IPS-NIHi11 (cell line): ENCODE results near the gene KRTAP5-9.
"Not testable (repeated sequence)": the region's sequence is repeated elsewhere in the genome, so short reads cannot be mapped to it uniquely, and the experiment has no call there.

Experiments used
- DNase-seq: peaks from one replicate; pipeline ENCODE4 v3.0.0; 2012; ENCODE audit warnings: mixed read lengths, low spot score

KRTAP5-9 gene

GRCh38 chr11:71534711-71535608 is 13.3 kb upstream of the KRTAP5-9 start:
- DNase-seq: not testable (repeated sequence)

- DNase-seq: no peak
Measured at GRCh38 chr11:71535825-71536224, 12.4 kb upstream of the KRTAP5-9 start.

GRCh38 chr11:71537537-71537936 is 10.7 kb upstream of the KRTAP5-9 start:
- DNase-seq: no peak

- not testable (repeated sequence) for DNase-seq
Measured at GRCh38 chr11:71537977-71538665, 10.1 kb upstream of the KRTAP5-9 start, which contains the start of gene KRTAP5-8. TSS of gene KRTAP5-8 (plus strand) at chr11:71538025. CDS start at chr11:71538056, 31 bp downstream.

- no peak for DNase-seq
Measured at GRCh38 chr11:71538666-71538990, 9.6 kb upstream of the KRTAP5-9 start.

GRCh38 chr11:71539017-71539416 is 9.2 kb upstream of the KRTAP5-9 start:
- DNase-seq: no peak

GRCh38 chr11:71539971-71540370 is 8.2 kb upstream of the KRTAP5-9 start:
- not testable (repeated sequence) for DNase-seq

GRCh38 chr11:71540521-71541304 is 7.5 kb upstream of the KRTAP5-9 start:
- not testable (repeated sequence) for DNase-seq

- DNase-seq: no peak
Measured at GRCh38 chr11:71542382-71542781, 5.8 kb upstream of the KRTAP5-9 start.

- DNase-seq: no peak
Measured at GRCh38 chr11:71542879-71543777, 5.1 kb upstream of the KRTAP5-9 start.

- no peak for DNase-seq
Measured at GRCh38 chr11:71543866-71544265, 4.4 kb upstream of the KRTAP5-9 start.

- DNase-seq: no peak
Measured at GRCh38 chr11:71544525-71545214, 3.5 kb upstream of the KRTAP5-9 start.

GRCh38 chr11:71545405-71545966 is 2.7 kb upstream of the KRTAP5-9 start:
- no peak for DNase-seq

GRCh38 chr11:71548716-71549151 is 514 bp downstream of the KRTAP5-9 start:
- DNase-seq: no peak

- no peak for DNase-seq
Measured at GRCh38 chr11:71551711-71552110, 3.5 kb downstream of the KRTAP5-9 start.

- no peak for DNase-seq
Measured at GRCh38 chr11:71554996-71555395, 6.8 kb downstream of the KRTAP5-9 start.

- DNase-seq: no peak
Measured at GRCh38 chr11:71555508-71555907, 7.3 kb downstream of the KRTAP5-9 start.

- no peak for DNase-seq
Measured at GRCh38 chr11:71556018-71556417, 7.8 kb downstream of the KRTAP5-9 start.

- no peak for DNase-seq
Measured at GRCh38 chr11:71557257-71557656, 9.0 kb downstream of the KRTAP5-9 start.

GRCh38 chr11:71558996-71559395 is 10.8 kb downstream of the KRTAP5-9 start:
- DNase-seq: no peak
